Measurements from ENCODE around the gene LAMTOR3.

LAMTOR3 gene

GRCh38 chr4:99848591-99849001 lies 45.6 kb downstream of the LAMTOR3 start:
- Histone ChIP-seq H3K27me3 (ENCODE audit: insufficient read depth, low read depth) (no peaks in the 10 kb centered on the region), H3K79me2 (ENCODE audit: insufficient read depth, low read depth) (no peaks in the 10 kb centered on the region), H3K4me2 (no peak overlapping the region), H3K4me1 (ENCODE audit: low read depth, poor library complexity, severe bottlenecking) (peaks cover 3% of the 10 kb centered on the region), H2AFZ (ENCODE audit: low read depth) (no peak overlapping the region), H3K36me3 (ENCODE audit: insufficient read depth) (no peaks in the 10 kb centered on the region), H3K9ac (no peak overlapping the region), H3K27ac (no peak overlapping the region), H3K4me3 (IDR thresholded peaks at IDR 0.05; ENCODE audit: insufficient read depth, low read depth, low read length) (no peak overlapping the region), H4K20me1 (ENCODE audit: insufficient read depth) (no peaks in the 10 kb centered on the region)
- TF ChIP-seq CTCF (conservative IDR thresholded peaks at IDR 0.05; ENCODE audit: low read depth, low read length) = no peak

DNA sequence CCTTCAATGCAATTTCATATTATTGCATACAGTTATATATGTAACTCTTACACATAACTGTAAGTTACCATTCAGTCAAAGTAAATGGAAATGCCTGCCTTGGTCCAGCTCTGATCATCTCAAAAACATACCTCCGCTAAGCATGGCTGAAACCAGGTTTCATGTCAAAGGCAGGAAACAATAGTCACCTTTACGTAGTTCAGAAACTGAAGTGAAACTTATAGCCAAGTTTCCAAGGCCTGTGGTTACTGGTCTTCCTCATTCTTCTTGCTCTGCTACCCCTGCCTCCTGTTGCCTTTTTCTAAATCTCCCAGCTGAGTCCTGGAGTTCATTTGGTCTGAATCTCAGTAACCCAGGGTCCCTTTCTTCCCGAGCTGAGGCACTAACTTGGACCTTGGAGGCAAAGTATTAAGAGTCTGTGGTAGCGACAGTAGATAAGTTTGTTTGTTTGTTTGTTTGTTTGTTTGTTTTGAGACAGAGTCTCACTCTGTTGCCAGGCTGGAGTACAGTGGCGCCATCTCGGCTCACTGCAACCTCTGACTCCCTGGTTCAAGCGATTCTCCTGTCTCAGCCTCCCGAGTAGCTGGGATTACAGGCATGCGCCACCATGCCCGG lies 46.8 kb downstream of the LAMTOR3 start:
- Histone ChIP-seq H3K9ac (no peak overlapping the region), H3K4me2 (no peak overlapping the region; the same call in 1 of the 2 replicates), H4K20me1 (ENCODE audit: insufficient read depth) (no peaks in the 10 kb centered on the region), H3K4me3 (IDR thresholded peaks at IDR 0.05; ENCODE audit: insufficient read depth, low read depth, low read length) (no peak overlapping the region), H3K27me3 (ENCODE audit: insufficient read depth, low read depth) (no peaks in the 10 kb centered on the region), H3K79me2 (ENCODE audit: insufficient read depth, low read depth) (no peaks in the 10 kb centered on the region), H3K27ac (no peak overlapping the region), H3K36me3 (ENCODE audit: insufficient read depth) (no peaks in the 10 kb centered on the region), H3K4me1 (ENCODE audit: low read depth, poor library complexity, severe bottlenecking) (peaks cover 3% of the 10 kb centered on the region), H2AFZ (ENCODE audit: low read depth) (no peak overlapping the region)
- TF ChIP-seq CTCF (conservative IDR thresholded peaks at IDR 0.05; ENCODE audit: low read depth, low read length) = no peak

GRCh38 chr4:99846891-99847290 lies 47.3 kb downstream of the LAMTOR3 start:
- Histone ChIP-seq H3K4me3 (IDR thresholded peaks at IDR 0.05; ENCODE audit: insufficient read depth, low read depth, low read length) (no peak overlapping the region), H3K27me3 (ENCODE audit: insufficient read depth, low read depth) (no peaks in the 10 kb centered on the region), H3K9ac (no peak overlapping the region), H3K27ac (no peak overlapping the region), H4K20me1 (ENCODE audit: insufficient read depth) (no peaks in the 10 kb centered on the region), H3K4me2 (no peak overlapping the region; the same call in 1 of the 2 replicates), H3K36me3 (ENCODE audit: insufficient read depth) (no peaks in the 10 kb centered on the region), H2AFZ (ENCODE audit: low read depth) (no peak overlapping the region), H3K79me2 (ENCODE audit: insufficient read depth, low read depth) (no peaks in the 10 kb centered on the region), H3K4me1 (ENCODE audit: low read depth, poor library complexity, severe bottlenecking) (peaks cover 3% of the 10 kb centered on the region)
- TF ChIP-seq CTCF (conservative IDR thresholded peaks at IDR 0.05; ENCODE audit: low read depth, low read length) = no peak

- no peaks in the 10 kb centered on the region for H3K36me3 ChIP-seq (ENCODE audit: insufficient read depth)
- H3K4me2 ChIP-seq = no peak overlapping the region
- no peak for TF ChIP-seq CTCF (conservative IDR thresholded peaks at IDR 0.05; ENCODE audit: low read depth, low read length)
- H3K4me1 ChIP-seq (ENCODE audit: low read depth, poor library complexity, severe bottlenecking) = peaks cover 3% of the 10 kb centered on the region
- no peaks in the 10 kb centered on the region for H3K27me3 ChIP-seq (ENCODE audit: insufficient read depth, low read depth)
- no peak overlapping the region for H2AFZ ChIP-seq (ENCODE audit: low read depth)
- no peaks in the 10 kb centered on the region for H3K79me2 ChIP-seq (ENCODE audit: insufficient read depth, low read depth)
- no peaks in the 10 kb centered on the region for H4K20me1 ChIP-seq (ENCODE audit: insufficient read depth)
- H3K27ac ChIP-seq = no peak overlapping the region
- H3K9ac ChIP-seq = no peak overlapping the region
- H3K4me3 ChIP-seq (IDR thresholded peaks at IDR 0.05; ENCODE audit: insufficient read depth, low read depth, low read length) = no peak overlapping the region
Measured at GRCh38 chr4:99845708-99846469, 48.3 kb downstream of the LAMTOR3 start.
